ENCODE data around the gene PPP4R1.

PPP4R1 gene

DNA sequence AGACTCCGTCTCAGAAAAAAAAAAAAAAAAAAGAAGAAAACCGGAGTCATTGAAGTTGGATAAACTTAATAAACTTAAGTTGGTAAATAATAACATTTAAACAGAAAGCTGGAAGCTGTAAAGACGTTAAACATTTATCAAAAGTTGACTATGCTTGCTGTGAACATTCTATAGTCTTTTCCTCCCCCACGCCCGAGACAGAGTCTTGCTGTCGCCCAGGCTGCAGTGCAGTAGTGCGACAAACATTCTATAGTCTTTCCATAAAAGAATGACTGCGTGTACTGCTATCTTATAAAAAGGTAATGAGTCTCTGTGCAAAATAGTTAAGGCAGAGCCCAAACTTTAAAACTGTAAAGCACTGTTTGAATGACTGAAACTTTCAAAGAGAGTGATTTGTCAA lies 45.2 kb downstream of the PPP4R1 start:
- TF ChIP-seq, protein P1, sequence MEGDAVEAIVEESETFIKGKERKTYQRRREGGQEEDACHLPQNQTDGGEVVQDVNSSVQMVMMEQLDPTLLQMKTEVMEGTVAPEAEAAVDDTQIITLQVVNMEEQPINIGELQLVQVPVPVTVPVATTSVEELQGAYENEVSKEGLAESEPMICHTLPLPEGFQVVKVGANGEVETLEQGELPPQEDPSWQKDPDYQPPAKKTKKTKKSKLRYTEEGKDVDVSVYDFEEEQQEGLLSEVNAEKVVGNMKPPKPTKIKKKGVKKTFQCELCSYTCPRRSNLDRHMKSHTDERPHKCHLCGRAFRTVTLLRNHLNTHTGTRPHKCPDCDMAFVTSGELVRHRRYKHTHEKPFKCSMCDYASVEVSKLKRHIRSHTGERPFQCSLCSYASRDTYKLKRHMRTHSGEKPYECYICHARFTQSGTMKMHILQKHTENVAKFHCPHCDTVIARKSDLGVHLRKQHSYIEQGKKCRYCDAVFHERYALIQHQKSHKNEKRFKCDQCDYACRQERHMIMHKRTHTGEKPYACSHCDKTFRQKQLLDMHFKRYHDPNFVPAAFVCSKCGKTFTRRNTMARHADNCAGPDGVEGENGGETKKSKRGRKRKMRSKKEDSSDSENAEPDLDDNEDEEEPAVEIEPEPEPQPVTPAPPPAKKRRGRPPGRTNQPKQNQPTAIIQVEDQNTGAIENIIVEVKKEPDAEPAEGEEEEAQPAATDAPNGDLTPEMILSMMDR (IDR thresholded peaks at IDR 0.05): no peak
- intact Hi-C loops (cut with DNase I; ENCODE audit: low total_unique reads): no loop called here
- no peak for DNase-seq
- H3K27me3 ChIP-seq: no peaks in the 10 kb centered on the region
- peaks cover 0 to 28% (median 2%) of the 10 kb centered on the region in 4 donors for H3K4me1 ChIP-seq
- H3K36me3 ChIP-seq: peaks cover 31 to 48% (median 45%) of the 10 kb centered on the region in 3 donors
- no peak overlapping the region for H3K27ac ChIP-seq
- H3K4me3 ChIP-seq: no peak overlapping the region
- no peaks in the 10 kb centered on the region for H3K9me3 ChIP-seq

DNA sequence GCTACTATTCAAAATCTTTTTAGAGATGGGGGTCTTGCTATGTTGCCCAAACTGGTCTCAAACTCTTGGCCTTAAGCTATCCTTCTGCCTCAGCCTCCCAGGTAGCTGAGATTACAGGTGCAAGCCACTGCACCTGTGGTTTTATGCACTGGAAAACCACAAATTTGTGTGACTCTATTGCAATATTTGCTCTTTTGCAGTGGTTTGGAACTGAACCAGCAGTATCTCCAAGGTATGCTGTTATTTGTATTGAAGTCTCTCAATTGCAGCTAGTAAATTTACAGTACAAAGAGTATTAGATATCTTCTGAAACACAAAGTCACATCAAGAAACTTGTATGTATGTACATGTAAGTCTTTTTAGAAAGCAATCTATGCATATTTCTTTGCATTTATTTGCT lies 46.2 kb downstream of the PPP4R1 start:
- H3K36me3 ChIP-seq: peaks cover 30 to 54% (median 44%) of the 10 kb centered on the region in 3 donors
- intact Hi-C loops (cut with DNase I; ENCODE audit: low total_unique reads): no loop called here

DNA sequence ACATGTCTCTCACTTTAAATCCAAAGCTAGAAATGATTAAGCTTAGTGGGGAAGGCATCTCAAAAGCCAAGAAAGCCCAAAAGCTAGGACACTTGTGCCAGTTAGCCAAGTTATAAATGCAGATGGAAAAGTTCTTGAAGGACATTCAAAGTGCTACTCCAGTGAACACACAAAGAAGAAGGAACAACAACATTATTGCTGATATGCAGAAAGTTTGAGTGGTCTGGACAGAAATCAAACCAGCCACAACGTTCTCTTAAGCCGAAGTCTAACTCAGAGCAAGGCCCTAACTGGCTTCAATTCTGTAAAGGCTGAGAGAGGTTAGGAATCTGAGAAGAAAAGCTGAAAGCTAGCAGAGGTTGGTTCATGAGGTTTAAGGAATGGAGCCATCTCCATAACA lies 49.0 kb downstream of the PPP4R1 start:
- H3K9me3 ChIP-seq: no peaks in the 10 kb centered on the region
- no peak overlapping the region for H3K27ac ChIP-seq
- TF ChIP-seq, protein P1 (IDR thresholded peaks at IDR 0.05): no peak
- DNase-seq: no peak
- peaks cover 0 to 50% (median 5%) of the 10 kb centered on the region in 4 donors for H3K4me1 ChIP-seq
- H3K36me3 ChIP-seq: peaks cover 37 to 66% (median 51%) of the 10 kb centered on the region in 3 donors
- intact Hi-C loops (cut with DNase I; ENCODE audit: low total_unique reads): no loop called here
- H3K4me3 ChIP-seq: no peak overlapping the region
- no peaks in the 10 kb centered on the region for H3K27me3 ChIP-seq

More for the DNA sequence above, 46.2 kb downstream of the PPP4R1 start:
- Histone ChIP-seq H3K9me3 (no peaks in the 10 kb centered on the region), H3K4me1 (peaks cover 0 to 37% (median 5%) of the 10 kb centered on the region in 4 donors), H3K4me3 (no peak overlapping the region), H3K27me3 (no peaks in the 10 kb centered on the region), H3K27ac (no peak overlapping the region)
- TF ChIP-seq, protein P1 (IDR thresholded peaks at IDR 0.05): no peak
- DNase-seq: no peak

DNA sequence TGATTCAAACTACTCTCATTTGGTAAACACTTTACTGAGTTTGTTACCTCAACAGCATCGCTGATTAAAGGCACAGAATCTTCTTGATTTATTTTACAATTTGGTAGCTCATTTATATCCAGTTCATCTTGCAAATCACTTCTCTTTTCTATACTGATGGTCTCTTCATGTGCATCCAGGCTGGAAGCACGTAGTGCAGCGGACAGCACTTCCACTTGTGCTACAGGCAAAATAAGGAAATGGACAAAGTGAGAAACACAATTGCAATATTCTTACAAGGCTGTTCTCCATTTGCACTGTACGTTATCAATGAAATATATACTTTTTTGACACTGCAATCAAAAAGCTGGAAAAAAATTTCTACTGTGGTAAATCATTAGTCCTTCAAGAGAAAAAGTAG lies 51.0 kb downstream of the PPP4R1 start:
- Histone ChIP-seq H3K27ac (no peak overlapping the region), H3K9me3 (no peaks in the 10 kb centered on the region), H3K4me3 (no peak overlapping the region), H3K36me3 (peaks cover 27 to 70% (median 46%) of the 10 kb centered on the region in 3 donors), H3K4me1 (peaks cover 0 to 42% (median 5%) of the 10 kb centered on the region in 4 donors), H3K27me3 (no peaks in the 10 kb centered on the region)
- DNase-seq: peak in 1 of 2 donors; percentile 47
- intact Hi-C loops (cut with DNase I; ENCODE audit: low total_unique reads): no loop called here
- TF ChIP-seq, protein P1 (IDR thresholded peaks at IDR 0.05): no peak

DNA sequence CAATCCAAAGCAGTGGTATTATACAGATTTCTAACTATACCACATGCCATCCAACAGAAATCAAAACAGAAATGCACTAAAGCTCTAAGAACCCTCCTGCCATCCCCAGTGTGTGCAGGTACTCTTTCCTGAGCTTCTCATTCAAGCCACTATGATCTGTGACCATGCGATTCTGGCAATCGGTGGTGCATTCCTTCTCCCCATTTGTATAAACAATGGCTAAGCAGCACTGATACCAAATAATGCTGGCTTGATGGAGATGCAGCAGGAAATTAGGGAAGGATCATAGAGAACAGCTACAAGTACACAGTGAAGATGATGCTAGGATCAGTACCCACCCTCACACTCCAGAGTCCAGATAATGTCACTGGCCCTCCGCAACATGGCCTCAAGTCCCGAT lies 51.8 kb downstream of the PPP4R1 start:
- Histone ChIP-seq H3K27me3 (no peaks in the 10 kb centered on the region), H3K36me3 (peaks cover 26 to 71% (median 49%) of the 10 kb centered on the region in 3 donors), H3K4me3 (no peak overlapping the region), H3K4me1 (peaks cover 0 to 42% (median 5%) of the 10 kb centered on the region in 4 donors), H3K9me3 (no peaks in the 10 kb centered on the region), H3K27ac (no peak overlapping the region)
- DNase-seq: no peak
- intact Hi-C loops (cut with DNase I; ENCODE audit: low total_unique reads): no loop called here
- TF ChIP-seq, protein P1 (IDR thresholded peaks at IDR 0.05): no peak

DNA sequence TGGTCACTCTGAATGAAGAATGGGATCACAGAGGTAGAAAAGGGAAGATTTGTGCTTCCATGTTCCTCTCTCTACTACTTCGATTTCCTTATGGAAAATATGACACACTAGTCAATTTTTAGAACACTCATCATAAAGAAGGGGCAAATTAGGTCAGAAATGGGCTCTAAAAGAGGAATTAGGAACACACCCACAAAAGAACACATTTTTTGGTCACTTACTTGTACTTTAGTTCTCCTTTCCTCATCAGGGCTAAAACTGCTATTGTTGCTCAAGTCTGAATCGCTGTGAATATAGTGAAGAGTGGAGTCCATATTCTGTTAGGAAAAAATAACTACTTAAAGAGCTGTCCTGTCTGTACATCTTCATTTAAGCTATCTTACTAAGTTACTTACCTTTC lies 52.6 kb downstream of the PPP4R1 start:
- peaks cover 26 to 73% (median 53%) of the 10 kb centered on the region in 3 donors for H3K36me3 ChIP-seq
- no peak for DNase-seq
- peaks cover 0 to 42% (median 5%) of the 10 kb centered on the region in 4 donors for H3K4me1 ChIP-seq
- TF ChIP-seq, protein P1 (IDR thresholded peaks at IDR 0.05): no peak
- no peaks in the 10 kb centered on the region for H3K9me3 ChIP-seq
- no peak overlapping the region for H3K27ac ChIP-seq
- H3K27me3 ChIP-seq: no peaks in the 10 kb centered on the region
- intact Hi-C loops (cut with DNase I; ENCODE audit: low total_unique reads): no loop called here
- no peak overlapping the region for H3K4me3 ChIP-seq

All from tibial artery (tissue), 4 donors.